ENCODE results near the gene LIPJ. TPM values are rescaled to one million over a fixed set of nuclear protein-coding genes. Genes with fewer than 3 reads are reported as not detected.

Gene LIPJ
- total RNA-seq, 1 donor from 2014 or later, result 3.4 TPM

- no peak for DNase-seq
These were observed 11.5 kb downstream of the LIPJ start for GRCh38 chr10:88598055-88598454.

- no peak for DNase-seq
These were observed 21.6 kb downstream of the LIPJ start for GRCh38 chr10:88608052-88608732.

GRCh38 chr10:88608780-88609179 is 22.2 kb downstream of the LIPJ start:
- no peak for DNase-seq

GRCh38 chr10:88616250-88616977 is 29.9 kb downstream of the LIPJ start:
- no peak for DNase-seq

GRCh38 chr10:88617772-88618300 is 31.3 kb downstream of the LIPJ start:
- DNase-seq, result no peak

GRCh38 chr10:88618496-88618895 is 31.9 kb downstream of the LIPJ start:
- no peak for DNase-seq

- DNase-seq, result no peak
These were observed 33.9 kb downstream of the LIPJ start for GRCh38 chr10:88620441-88620840.

- DNase-seq, result no peak
These were observed 37.3 kb downstream of the LIPJ start for GRCh38 chr10:88623835-88624234.

- no peak for DNase-seq
These were observed 38.3 kb downstream of the LIPJ start for GRCh38 chr10:88624840-88625239.

GRCh38 chr10:88640186-88640585 is 53.6 kb downstream of the LIPJ start:
- no peak for DNase-seq

GRCh38 chr10:88642209-88642608 is 55.6 kb downstream of the LIPJ start:
- DNase-seq, result no peak

- DNase-seq, result no peak
These were observed 56.4 kb downstream of the LIPJ start for GRCh38 chr10:88642963-88643362.

GRCh38 chr10:88647061-88647615 is 60.6 kb downstream of the LIPJ start:
- DNase-seq, result no peak

- DNase-seq, result no peak
These were observed 64.6 kb downstream of the LIPJ start for GRCh38 chr10:88651101-88651551.

GRCh38 chr10:88652616-88653015 is 66.1 kb downstream of the LIPJ start:
- no peak for DNase-seq

Small RNA genes lying within 50 kb of the gene (small RNA-seq; reads per million reads assigned to genes)
- gene RF00019, result not detected

Other genes with a start within 250 kb of the LIPJ start
- gene RNLS, start 3.4 kb upstream of the LIPJ start, total RNA-seq, result 2.8 TPM
- not detected for gene LIPF, start 77.7 kb downstream of the LIPJ start, total RNA-seq
- not detected for gene LIPK, start 119.5 kb downstream of the LIPJ start, total RNA-seq
- gene LIPN, start 173.3 kb downstream of the LIPJ start, total RNA-seq, result not detected
- gene LIPM, start 216.0 kb downstream of the LIPJ start, total RNA-seq, result not detected